Uterus (tissue), 2 donors: Measurements from ENCODE around the gene TMEM131.

Experiments used
- POLR2A ChIP-seq, 2 donors: fragments of 450-650 bp; IDR thresholded peaks; one replicate each; pipeline ENCODE4 v1.6.1; 2016; ENCODE audit warnings: antibody characterized with exemption in 2 of 2, mild to moderate bottlenecking in 1 of 2, moderate library complexity in 1 of 2
- TF ChIP-seq, protein P1 (sequence below), 4 experiments: fragments of 200-600 bp in 2 of 4; fragments of 450-650 bp in 2 of 4; sonication (generic) in 2 of 4; IDR thresholded peaks; one replicate each; pipeline ENCODE4 v1.5.1; 2016 to 2019; ENCODE audit warnings: antibody characterized with exemption in 4 of 4, mild to moderate bottlenecking in 2 of 4, moderate library complexity in 1 of 4

DNA sequence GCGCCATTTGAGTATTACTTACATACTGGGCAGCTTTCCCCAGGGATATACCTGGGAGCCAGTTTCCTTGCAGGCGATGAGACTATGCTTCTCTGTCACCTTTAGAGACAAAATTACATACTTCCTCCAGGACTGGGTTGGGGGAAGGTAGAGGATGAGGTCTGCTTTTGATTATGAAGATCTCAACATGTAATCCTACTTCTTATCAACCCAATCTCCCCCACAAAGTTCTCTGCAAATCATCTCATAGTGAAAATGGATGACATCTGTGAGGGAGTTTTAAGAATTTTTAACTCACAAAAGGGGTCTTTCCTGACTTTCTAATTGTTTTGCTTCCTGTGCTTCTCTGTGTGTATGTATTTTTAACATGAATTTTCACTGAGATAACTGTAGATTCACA lies 81.9 kb downstream of the TMEM131 start:
- TF ChIP-seq, protein P1, sequence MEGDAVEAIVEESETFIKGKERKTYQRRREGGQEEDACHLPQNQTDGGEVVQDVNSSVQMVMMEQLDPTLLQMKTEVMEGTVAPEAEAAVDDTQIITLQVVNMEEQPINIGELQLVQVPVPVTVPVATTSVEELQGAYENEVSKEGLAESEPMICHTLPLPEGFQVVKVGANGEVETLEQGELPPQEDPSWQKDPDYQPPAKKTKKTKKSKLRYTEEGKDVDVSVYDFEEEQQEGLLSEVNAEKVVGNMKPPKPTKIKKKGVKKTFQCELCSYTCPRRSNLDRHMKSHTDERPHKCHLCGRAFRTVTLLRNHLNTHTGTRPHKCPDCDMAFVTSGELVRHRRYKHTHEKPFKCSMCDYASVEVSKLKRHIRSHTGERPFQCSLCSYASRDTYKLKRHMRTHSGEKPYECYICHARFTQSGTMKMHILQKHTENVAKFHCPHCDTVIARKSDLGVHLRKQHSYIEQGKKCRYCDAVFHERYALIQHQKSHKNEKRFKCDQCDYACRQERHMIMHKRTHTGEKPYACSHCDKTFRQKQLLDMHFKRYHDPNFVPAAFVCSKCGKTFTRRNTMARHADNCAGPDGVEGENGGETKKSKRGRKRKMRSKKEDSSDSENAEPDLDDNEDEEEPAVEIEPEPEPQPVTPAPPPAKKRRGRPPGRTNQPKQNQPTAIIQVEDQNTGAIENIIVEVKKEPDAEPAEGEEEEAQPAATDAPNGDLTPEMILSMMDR (IDR thresholded peaks at IDR 0.05): no peak
- no peak for TF ChIP-seq POLR2A (IDR thresholded peaks at IDR 0.05)
